IMR-90 (cell line): ENCODE data around the gene TMEM179. TPM values are rescaled to one million over a fixed set of nuclear protein-coding genes. Genes with fewer than 3 reads are reported as not detected.

Experiments used
- ATAC-seq: fragments of 200-7000 bp; cut with Tn5 transposase; 2 replicates; pipeline ENCODE4 v1.9.1; 2020; ENCODE audit warnings: low read depth, mild to moderate bottlenecking, moderate library complexity
- BruUV-seq: library from RNA; stranded (reverse); fragments of 400-500 nt; replicated peaks from 2 replicates; lab custom pipeline; 2021; lab: Mats Ljungman, UMichigan
- CTCF ChIA-PET: fragments of 300-600 bp; formaldehyde crosslinking; extraction: SDS; loops from one replicate; lab custom pipeline; 2021; ENCODE audit warnings: antibody characterized with exemption; lab: Yijun Ruan, JAX
- POLR2A ChIA-PET: fragments of 300-600 bp; sonication (Branson Sonifier 250); formaldehyde crosslinking; loops from one replicate; lab custom pipeline; 2022; ENCODE audit warnings: antibody characterized with exemption; ENCODE audit not compliant: unreplicated experiment; lab: Charles Lee
- DNase-seq: peaks from one replicate; pipeline ENCODE4 v3.0.0; 2013
- H2AFZ ChIP-seq: replicated peaks from 2 replicates; pipeline ENCODE3; 2013; ENCODE audit warnings: low read length, mild to moderate bottlenecking; ENCODE audit not compliant: poor library complexity
- H2AK5ac ChIP-seq: 2 replicates; pipeline ENCODE4 v1.6.1; 2013; ENCODE audit warnings: low read depth, low read length, inconsistent platforms
- H2AK9ac ChIP-seq: replicated peaks from 2 replicates; pipeline ENCODE3; 2013; ENCODE audit warnings: mild to moderate bottlenecking, low read depth, low read length, moderate library complexity; ENCODE audit not compliant: poor library complexity
- H2BK120ac ChIP-seq: 2 replicates; pipeline ENCODE4 v1.6.1; 2013; ENCODE audit warnings: low read depth, low read length, inconsistent platforms
- H2BK15ac ChIP-seq: 3 replicates; pipeline ENCODE4 v1.6.1; 2013; ENCODE audit warnings: low read depth, low read length, inconsistent platforms
- H2BK20ac ChIP-seq: 2 replicates; pipeline ENCODE4 v1.6.1; 2013; ENCODE audit warnings: low read depth, mild to moderate bottlenecking, inconsistent platforms, low read length, moderate library complexity
- H2BK5ac ChIP-seq: 2 replicates; pipeline ENCODE4 v1.6.1; 2013; ENCODE audit warnings: mild to moderate bottlenecking, low read depth, low read length, inconsistent platforms; ENCODE audit not compliant: poor library complexity, severe bottlenecking
- H3K14ac ChIP-seq: replicated peaks from 2 replicates; pipeline ENCODE4 v1.6.1; 2013; ENCODE audit warnings: low read depth, low read length, inconsistent platforms
- H3K18ac ChIP-seq: 2 replicates; pipeline ENCODE4 v1.6.1; 2013; ENCODE audit warnings: low read depth, low read length, control low read depth
- H3K23ac ChIP-seq: 2 replicates; pipeline ENCODE4 v1.6.1; 2013; ENCODE audit warnings: low read depth, low read length, inconsistent platforms
- H3K27ac ChIP-seq: 2 replicates; pipeline ENCODE4 v1.5.1; 2013; ENCODE audit warnings: mild to moderate bottlenecking, control low read depth, low read length; ENCODE audit not compliant: insufficient read depth
- H3K27me3 ChIP-seq: 2 replicates; pipeline ENCODE4 v1.6.1; 2013; ENCODE audit warnings: low read length; ENCODE audit not compliant: control insufficient read depth, insufficient read depth
- H3K36me3 ChIP-seq: 2 replicates; pipeline ENCODE4 v1.6.1; 2013; ENCODE audit warnings: low read length, mixed read lengths; ENCODE audit not compliant: control insufficient read depth, insufficient read depth
- H3K4ac ChIP-seq: 2 replicates; pipeline ENCODE4 v1.6.1; 2013; ENCODE audit warnings: low read depth, low read length, inconsistent platforms
- H3K4me1 ChIP-seq: 2 replicates; pipeline ENCODE4 v1.6.1; 2013; ENCODE audit warnings: low read length, mixed read lengths; ENCODE audit not compliant: control insufficient read depth, insufficient read depth
- H3K4me2 ChIP-seq: 2 replicates; pipeline ENCODE4 v1.6.1; 2013; ENCODE audit warnings: low read depth, mild to moderate bottlenecking, control low read depth, low read length, moderate library complexity
- H3K4me3 ChIP-seq: 2 replicates; pipeline ENCODE4 v1.5.1; 2013; ENCODE audit warnings: low read depth, mild to moderate bottlenecking, control low read depth, low read length, moderate library complexity; ENCODE audit not compliant: insufficient read depth
- H3K56ac ChIP-seq: 2 replicates; pipeline ENCODE4 v1.6.1; 2013; ENCODE audit warnings: low read length, inconsistent platforms; ENCODE audit not compliant: insufficient read depth; ENCODE audit errors: extremely low read depth
- H3K79me1 ChIP-seq, 2 experiments: 2 replicates each; pipeline ENCODE4 v1.6.1; 2013; ENCODE audit warnings: low read length in 2 of 2, inconsistent platforms in 1 of 2, low read depth in 1 of 2
- H3K9ac ChIP-seq: 2 replicates; pipeline ENCODE4 v1.6.1; 2013; ENCODE audit warnings: low read depth, low read length, control low read depth
- H3K9me1 ChIP-seq: 2 replicates; pipeline ENCODE4 v1.6.1; 2013; ENCODE audit warnings: low read length, inconsistent platforms; ENCODE audit not compliant: insufficient read depth
- H3K9me3 ChIP-seq: 2 replicates; pipeline ENCODE4 v1.6.1; 2013; ENCODE audit warnings: low read length; ENCODE audit not compliant: control insufficient read depth, insufficient read depth
- H4K20me1 ChIP-seq: 2 replicates; pipeline ENCODE4 v1.6.1; 2013; ENCODE audit warnings: low read length, inconsistent platforms; ENCODE audit not compliant: insufficient read depth
- H4K5ac ChIP-seq: 2 replicates; pipeline ENCODE4 v1.6.1; 2013; ENCODE audit warnings: mild to moderate bottlenecking, low read depth, low read length, control low read depth
- H4K8ac ChIP-seq, 2 experiments: 2 replicates each; pipeline ENCODE4 v1.6.1; 2013; ENCODE audit warnings: low read depth in 2 of 2, low read length in 2 of 2, control low read depth in 1 of 2, inconsistent platforms in 1 of 2
- H4K91ac ChIP-seq: 2 replicates; pipeline ENCODE4 v1.6.1; 2013; ENCODE audit warnings: low read depth, low read length, inconsistent platforms; ENCODE audit not compliant: insufficient read depth
- BHLHE40 ChIP-seq: fragments of 150-350 bp; IDR thresholded peaks from 2 replicates; pipeline ENCODE4 v1.6.1; 2016; ENCODE audit warnings: mild to moderate bottlenecking, low read depth, low read length
- CEBPB ChIP-seq: IDR thresholded peaks from 2 replicates; pipeline ENCODE4 v1.6.1; 2012; ENCODE audit warnings: low read depth, low read length, improper control_type of control experiment
- CHD1 ChIP-seq: IDR thresholded peaks from 2 replicates; pipeline ENCODE4 v1.6.1; 2012; ENCODE audit warnings: low read depth, low read length, improper control_type of control experiment
- CTCF ChIP-seq: conservative IDR thresholded peaks from 2 replicates; pipeline ENCODE4 v1.5.1; 2012; ENCODE audit warnings: mild to moderate bottlenecking, low read depth, low read length, improper control_type of control experiment
- ELK1 ChIP-seq: fragments of 150-350 bp; IDR thresholded peaks from 2 replicates; pipeline ENCODE4 v1.6.1; 2016; ENCODE audit warnings: low read depth, mild to moderate bottlenecking, low read length, moderate library complexity, borderline replicate concordance
- FOS ChIP-seq: fragments of 150-350 bp; IDR thresholded peaks from 2 replicates; pipeline ENCODE4 v1.6.1; 2016; ENCODE audit warnings: low read depth, low read length
- MAFK ChIP-seq: IDR thresholded peaks from 2 replicates; pipeline ENCODE4 v1.6.1; 2012; ENCODE audit warnings: low read depth, low read length, improper control_type of control experiment
- MAZ ChIP-seq: IDR thresholded peaks from 2 replicates; pipeline ENCODE4 v1.6.1; 2012; ENCODE audit warnings: low read depth, mild to moderate bottlenecking, low read length, improper control_type of control experiment, moderate library complexity, borderline replicate concordance
- MXI1 ChIP-seq: IDR thresholded peaks from 2 replicates; pipeline ENCODE4 v1.6.1; 2012; ENCODE audit warnings: low read depth, mild to moderate bottlenecking, low read length, moderate library complexity, borderline replicate concordance
- NFE2L2 ChIP-seq: fragments of 150-350 bp; IDR thresholded peaks from 2 replicates; pipeline ENCODE4 v1.6.1; 2016; ENCODE audit warnings: low read depth, mild to moderate bottlenecking, low read length
- POLR2A ChIP-seq: IDR thresholded peaks from 2 replicates; pipeline ENCODE4 v1.6.1; 2012; ENCODE audit warnings: mild to moderate bottlenecking, low read depth, low read length
- RAD21 ChIP-seq: IDR thresholded peaks from 2 replicates; pipeline ENCODE4 v1.6.1; 2012; ENCODE audit warnings: low read length, improper control_type of control experiment
- RCOR1 ChIP-seq: IDR thresholded peaks from 2 replicates; pipeline ENCODE4 v1.6.1; 2012; ENCODE audit warnings: mild to moderate bottlenecking, low read length, improper control_type of control experiment; ENCODE audit not compliant: insufficient replicate concordance
- RFX5 ChIP-seq: IDR thresholded peaks from 2 replicates; pipeline ENCODE4 v1.8.0; 2012; ENCODE audit warnings: low read depth, mild to moderate bottlenecking, low read length, moderate library complexity
- SMC3 ChIP-seq: fragments of 150-350 bp; IDR thresholded peaks from 2 replicates; pipeline ENCODE4 v1.6.1; 2016; ENCODE audit warnings: low read depth, mild to moderate bottlenecking, antibody characterized with exemption, low read length, moderate library complexity
- USF2 ChIP-seq: fragments of 150-350 bp; IDR thresholded peaks from 2 replicates; pipeline ENCODE4 v1.6.1; 2017; ENCODE audit warnings: mild to moderate bottlenecking, antibody characterized with exemption, low read length, low read depth
- WGBS, 2 experiments: methylation state at CpG; one replicate each; pipeline versions ENCODE4 v1.1.5 to v1.1.7; 2013; ENCODE audit warnings: missing lambda C conversion rate in 2 of 2; ENCODE audit not compliant: insufficient read length in 1 of 2; ENCODE audit errors: extremely low coverage in 2 of 2; 5-methylcytosine and 5-hydroxymethylcytosine counted together
- dilution Hi-C: fragments of 300-500 bp; cut with HindIII; formaldehyde crosslinking; loops from one replicate; pipeline ENCODE4 v1.14.3; 2018; ENCODE audit warnings: low sequenced_read_pairs; ENCODE audit not compliant: unreplicated experiment
- in situ Hi-C: fragments of 300-500 bp; cut with MboI; formaldehyde crosslinking; loops from 3 replicates; pipeline ENCODE4 v1.14.3; 2019; ENCODE audit warnings: low sequenced_read_pairs, inconsistent platforms, mixed read lengths
- intact Hi-C: fragments of 100-400 bp; cut with micrococcal nuclease; formaldehyde crosslinking; loops from 2 replicates; pipeline ENCODE4 v1.10.0; 2022
- polyA plus RNA-seq, 3 experiments: library from polyadenylated mRNA; depleted of rRNA; stranded (reverse); fragments of >200 nt; gene quantifications; 2 replicates each; pipeline ENCODE4 v1.2.3, GENCODE V29; 2012; ENCODE audit warnings: low replicate concordance in 1 of 3
- total RNA-seq: library from RNA; depleted of rRNA; stranded (reverse); fragments of >200 nt; gene quantifications from 2 replicates; pipeline ENCODE4 v1.2.3, GENCODE V29; 2012

Gene TMEM179
- total and polyA plus RNA-seq, 2 of the 4 experiments (the other 2 are of a cell fraction): not detected

GRCh38 chr14:104552738-104553125 lies 51.8 kb downstream of the TMEM179 start:
- dilution Hi-C loops (no loop called here), in situ Hi-C loops (loop anchor here (25.0 kb wide), 1 partner anchor 465 kb away; the partner anchor contains the start of gene ASPG), intact Hi-C loops (no loop called here)
- no peak overlapping the region for H4K8ac ChIP-seq
- no peak overlapping the region for H3K56ac ChIP-seq
- no peaks in the 10 kb centered on the region for H3K9me1 ChIP-seq
- 62% methylated on average over 4 of the region's 9 CpGs; no CpG with 5 or more reads in 1 of the 2 experiments for WGBS, 2 experiments
- no peaks in the 10 kb centered on the region for H3K36me3 ChIP-seq
- no peaks in the 10 kb centered on the region for H4K20me1 ChIP-seq
- POLR2A ChIA-PET: no interaction called here
- H2BK15ac ChIP-seq: no peak overlapping the region
- H3K27me3 ChIP-seq: peaks cover 8% of the 10 kb centered on the region; the same call in 1 of the 2 replicates
- H4K5ac ChIP-seq: no peak overlapping the region
- H3K4ac ChIP-seq: no peak overlapping the region
- H3K27ac ChIP-seq: no peak overlapping the region
- DNase-seq (no peak), ATAC-seq (no peak)
- no peak overlapping the region for H2BK5ac ChIP-seq
- H3K4me1 ChIP-seq: no peaks in the 10 kb centered on the region
- no TSS peak for BruUV-seq
- H3K18ac ChIP-seq: no peak overlapping the region
- H3K9ac ChIP-seq: no peak overlapping the region
- H3K4me2 ChIP-seq: no peak overlapping the region
- no peaks in the 10 kb centered on the region for H3K79me1 ChIP-seq
- no peak overlapping the region for H2BK120ac ChIP-seq
- TF ChIP-seq POLR2A: no peak
- TF ChIP-seq CEBPB: no peak
- no peak for TF ChIP-seq FOS
- TF ChIP-seq ELK1: no peak
- no peak for TF ChIP-seq RAD21
- no peak for TF ChIP-seq CHD1
- no peak for TF ChIP-seq MAFK
- TF ChIP-seq RCOR1: no peak
- TF ChIP-seq CTCF: no peak
- no peak for TF ChIP-seq NFE2L2
- no peak for TF ChIP-seq USF2
- TF ChIP-seq MXI1: no peak
- no peak for TF ChIP-seq RFX5
- no peak for TF ChIP-seq MAZ
- no peak for TF ChIP-seq BHLHE40
- no peak for TF ChIP-seq SMC3
- H2BK20ac ChIP-seq: no peak overlapping the region
- no peak overlapping the region for H2AK5ac ChIP-seq
- no peak overlapping the region for H3K14ac ChIP-seq
- no peak overlapping the region for H3K23ac ChIP-seq
- CTCF ChIA-PET: no interaction called here
- H4K91ac ChIP-seq: no peak overlapping the region
- no peak overlapping the region for H2AFZ ChIP-seq
- H3K9me3 ChIP-seq: no peaks in the 10 kb centered on the region
- no peak overlapping the region for H2AK9ac ChIP-seq
- no peak overlapping the region for H3K4me3 ChIP-seq
